ENCODE data around the gene RGS19. TPM values are rescaled to one million over a fixed set of nuclear protein-coding genes. Genes with fewer than 3 reads are reported as not detected.

RGS19 gene
- polyA plus RNA-seq, 1 of the 3 experiments (the other 2 are of a cell fraction) = 20.5 TPM

DNA sequence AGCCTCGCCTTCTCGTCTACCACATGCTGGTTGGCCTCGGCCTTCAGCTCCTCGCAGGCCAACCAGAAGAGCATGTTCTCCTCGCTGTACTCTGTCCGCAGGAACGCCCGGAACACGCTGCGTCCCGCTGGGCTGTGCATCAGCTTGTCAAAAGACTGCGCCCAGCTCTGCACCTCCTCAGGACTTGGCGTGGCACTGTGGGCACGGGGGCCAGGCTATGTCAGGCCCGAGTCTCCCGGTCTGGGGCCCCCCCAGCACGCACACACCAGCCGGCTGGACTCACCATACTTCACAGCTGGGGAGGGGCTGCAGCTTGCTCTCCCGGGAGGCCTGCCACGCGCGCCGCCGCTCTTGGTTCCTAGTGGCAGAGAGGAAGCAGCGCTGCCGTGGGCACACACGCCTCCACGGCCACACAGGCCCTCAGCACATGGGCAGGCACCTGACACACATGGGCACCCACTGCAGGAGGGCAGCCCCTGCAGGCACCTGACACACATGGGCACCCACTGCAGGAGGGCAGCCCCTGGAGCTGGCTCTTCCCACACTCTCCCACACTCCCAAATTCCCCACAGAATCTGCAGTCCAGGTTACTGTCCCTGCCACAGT lies 5.0 kb downstream of the RGS19 start:
- no peak overlapping the region for H3K4me2 ChIP-seq
- H3K4me3 ChIP-seq (ENCODE audit: low read depth in 2 of 2, low read length in 1 of 2) = no peak overlapping the region
- peaks cover 12 to 13% of the 10 kb centered on the region in 2 experiments; a peak in 3 of 4 replicates for H3K4me1 ChIP-seq (ENCODE audit: control insufficient read depth in 1 of 2, insufficient read depth in 2 of 2, low read depth in 1 of 2, low read length in 1 of 2)
- no peaks in the 10 kb centered on the region for H4K20me1 ChIP-seq (ENCODE audit: insufficient read depth)
- ChIA-PET POLR2A (interaction anchor here (0.8 kb wide), 1 partner anchor 12 kb away, joined by 3 read pairs; the partner anchor contains the start of gene TCEA2), CTCF (interaction anchor here (0.6 to 1.0 kb wide), 5 partner anchors 9 to 46 kb away, joined by 3 to 6 read pairs (median 3); no protein-coding TSS in a partner anchor)
- no peaks in the 10 kb centered on the region for H3K79me2 ChIP-seq (ENCODE audit: insufficient read depth)
- peaks cover 0 to 17% of the 10 kb centered on the region in 2 experiments for H3K36me3 ChIP-seq (replicated peaks in 1 of 2; ENCODE audit: control insufficient read depth in 1 of 2, insufficient read depth in 2 of 2, low read length in 1 of 2)
- no peaks in the 10 kb centered on the region for H3K27me3 ChIP-seq (ENCODE audit: insufficient read depth)
- 99% methylated on average over 18 of the region's 28 CpGs for WGBS (ENCODE audit: low lambda C conversion rate)
- TF ChIP-seq EP300 (IDR thresholded peaks at IDR 0.05; ENCODE audit: borderline replicate concordance in 1 of 2, low read depth in 1 of 2, low read length in 1 of 2) (no peak), CHD2 (IDR thresholded peaks at IDR 0.05; ENCODE audit: low read length, partially characterized antibody) (no peak), POLR2AphosphoS5 (IDR thresholded peaks at IDR 0.05; ENCODE audit: low read depth, low read length) (no peak), TEAD4 (IDR thresholded peaks at IDR 0.05; ENCODE audit: borderline replicate concordance, insufficient read depth) (no peak), GATA2 (CRISPR knock-in tag; IDR thresholded peaks at IDR 0.05) (no peak), JUND (IDR thresholded peaks at IDR 0.05) (no peak), NFIC (IDR thresholded peaks at IDR 0.05; ENCODE audit: borderline replicate concordance) (no peak), SIN3A (IDR thresholded peaks at IDR 0.05; ENCODE audit: borderline replicate concordance, low read depth, low read length) (no peak), MEF2A (IDR thresholded peaks at IDR 0.05; ENCODE audit: borderline replicate concordance, low read depth) (no peak), MXI1 (IDR thresholded peaks at IDR 0.05; ENCODE audit: low read depth, low read length) (no peak), EZH2phosphoT487 (IDR thresholded peaks at IDR 0.05; ENCODE audit: borderline replicate concordance, low read depth) (no peak), TAF1 (IDR thresholded peaks at IDR 0.05; ENCODE audit: borderline replicate concordance, low read depth, low read length) (no peak)
- TF ChIP-seq, protein P1, sequence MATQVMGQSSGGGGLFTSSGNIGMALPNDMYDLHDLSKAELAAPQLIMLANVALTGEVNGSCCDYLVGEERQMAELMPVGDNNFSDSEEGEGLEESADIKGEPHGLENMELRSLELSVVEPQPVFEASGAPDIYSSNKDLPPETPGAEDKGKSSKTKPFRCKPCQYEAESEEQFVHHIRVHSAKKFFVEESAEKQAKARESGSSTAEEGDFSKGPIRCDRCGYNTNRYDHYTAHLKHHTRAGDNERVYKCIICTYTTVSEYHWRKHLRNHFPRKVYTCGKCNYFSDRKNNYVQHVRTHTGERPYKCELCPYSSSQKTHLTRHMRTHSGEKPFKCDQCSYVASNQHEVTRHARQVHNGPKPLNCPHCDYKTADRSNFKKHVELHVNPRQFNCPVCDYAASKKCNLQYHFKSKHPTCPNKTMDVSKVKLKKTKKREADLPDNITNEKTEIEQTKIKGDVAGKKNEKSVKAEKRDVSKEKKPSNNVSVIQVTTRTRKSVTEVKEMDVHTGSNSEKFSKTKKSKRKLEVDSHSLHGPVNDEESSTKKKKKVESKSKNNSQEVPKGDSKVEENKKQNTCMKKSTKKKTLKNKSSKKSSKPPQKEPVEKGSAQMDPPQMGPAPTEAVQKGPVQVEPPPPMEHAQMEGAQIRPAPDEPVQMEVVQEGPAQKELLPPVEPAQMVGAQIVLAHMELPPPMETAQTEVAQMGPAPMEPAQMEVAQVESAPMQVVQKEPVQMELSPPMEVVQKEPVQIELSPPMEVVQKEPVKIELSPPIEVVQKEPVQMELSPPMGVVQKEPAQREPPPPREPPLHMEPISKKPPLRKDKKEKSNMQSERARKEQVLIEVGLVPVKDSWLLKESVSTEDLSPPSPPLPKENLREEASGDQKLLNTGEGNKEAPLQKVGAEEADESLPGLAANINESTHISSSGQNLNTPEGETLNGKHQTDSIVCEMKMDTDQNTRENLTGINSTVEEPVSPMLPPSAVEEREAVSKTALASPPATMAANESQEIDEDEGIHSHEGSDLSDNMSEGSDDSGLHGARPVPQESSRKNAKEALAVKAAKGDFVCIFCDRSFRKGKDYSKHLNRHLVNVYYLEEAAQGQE (IDR thresholded peaks at IDR 0.05; ENCODE audit: low read depth, low read length) = no peak
- TF ChIP-seq, protein P2, sequence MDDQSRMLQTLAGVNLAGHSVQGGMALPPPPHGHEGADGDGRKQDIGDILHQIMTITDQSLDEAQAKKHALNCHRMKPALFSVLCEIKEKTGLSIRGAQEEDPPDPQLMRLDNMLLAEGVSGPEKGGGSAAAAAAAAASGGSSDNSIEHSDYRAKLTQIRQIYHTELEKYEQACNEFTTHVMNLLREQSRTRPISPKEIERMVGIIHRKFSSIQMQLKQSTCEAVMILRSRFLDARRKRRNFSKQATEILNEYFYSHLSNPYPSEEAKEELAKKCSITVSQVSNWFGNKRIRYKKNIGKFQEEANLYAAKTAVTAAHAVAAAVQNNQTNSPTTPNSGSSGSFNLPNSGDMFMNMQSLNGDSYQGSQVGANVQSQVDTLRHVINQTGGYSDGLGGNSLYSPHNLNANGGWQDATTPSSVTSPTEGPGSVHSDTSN (IDR thresholded peaks at IDR 0.05) = no peak
- TF ChIP-seq, protein P3, sequence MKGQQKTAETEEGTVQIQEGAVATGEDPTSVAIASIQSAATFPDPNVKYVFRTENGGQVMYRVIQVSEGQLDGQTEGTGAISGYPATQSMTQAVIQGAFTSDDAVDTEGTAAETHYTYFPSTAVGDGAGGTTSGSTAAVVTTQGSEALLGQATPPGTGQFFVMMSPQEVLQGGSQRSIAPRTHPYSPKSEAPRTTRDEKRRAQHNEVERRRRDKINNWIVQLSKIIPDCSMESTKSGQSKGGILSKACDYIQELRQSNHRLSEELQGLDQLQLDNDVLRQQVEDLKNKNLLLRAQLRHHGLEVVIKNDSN (IDR thresholded peaks at IDR 0.05; ENCODE audit: borderline replicate concordance, low read depth) = no peak
- TF ChIP-seq, protein P4, sequence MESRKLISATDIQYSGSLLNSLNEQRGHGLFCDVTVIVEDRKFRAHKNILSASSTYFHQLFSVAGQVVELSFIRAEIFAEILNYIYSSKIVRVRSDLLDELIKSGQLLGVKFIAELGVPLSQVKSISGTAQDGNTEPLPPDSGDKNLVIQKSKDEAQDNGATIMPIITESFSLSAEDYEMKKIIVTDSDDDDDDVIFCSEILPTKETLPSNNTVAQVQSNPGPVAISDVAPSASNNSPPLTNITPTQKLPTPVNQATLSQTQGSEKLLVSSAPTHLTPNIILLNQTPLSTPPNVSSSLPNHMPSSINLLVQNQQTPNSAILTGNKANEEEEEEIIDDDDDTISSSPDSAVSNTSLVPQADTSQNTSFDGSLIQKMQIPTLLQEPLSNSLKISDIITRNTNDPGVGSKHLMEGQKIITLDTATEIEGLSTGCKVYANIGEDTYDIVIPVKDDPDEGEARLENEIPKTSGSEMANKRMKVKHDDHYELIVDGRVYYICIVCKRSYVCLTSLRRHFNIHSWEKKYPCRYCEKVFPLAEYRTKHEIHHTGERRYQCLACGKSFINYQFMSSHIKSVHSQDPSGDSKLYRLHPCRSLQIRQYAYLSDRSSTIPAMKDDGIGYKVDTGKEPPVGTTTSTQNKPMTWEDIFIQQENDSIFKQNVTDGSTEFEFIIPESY (IDR thresholded peaks at IDR 0.05; ENCODE audit: borderline replicate concordance, low read depth) = no peak
- H3K9me2 ChIP-seq = no peaks in the 10 kb centered on the region
- no peak overlapping the region for H2AFZ ChIP-seq (ENCODE audit: low read depth)
- no peak overlapping the region for H3K27ac ChIP-seq (ENCODE audit: low read depth in 2 of 2, low read length in 1 of 2)
- H3F3A ChIP-seq (replicated peaks; ENCODE audit: insufficient read depth) = peaks cover 3% of the 10 kb centered on the region
- H3K9ac ChIP-seq = no peak overlapping the region
- H3K9me3 ChIP-seq = no peaks in the 10 kb centered on the region
- no peak for DNase-seq

Data from SK-N-SH (cell line).